ENCODE measurements around the gene ENPP3. TPM values are rescaled to one million over a fixed set of nuclear protein-coding genes. Genes with fewer than 3 reads are reported as not detected.

ENPP3 gene
- polyA plus RNA-seq, 3 donors, result not detected

- intact Hi-C loops (cut with micrococcal nuclease), result no loop called here
- no peaks in the 10 kb centered on the region for H3K79me2 ChIP-seq (ENCODE audit: insufficient read depth, low read length)
- no peaks in the 10 kb centered on the region for H3K27me3 ChIP-seq (ENCODE audit: control insufficient read depth in 2 of 2, insufficient read depth in 2 of 2, low read length in 2 of 2)
- Mint-ChIP-seq H3K4me3 (no peak overlapping the region), H3K27ac (no peak overlapping the region), H3K27me3 (ENCODE audit: low read depth in 3 of 3) (peaks cover 2 to 4% (median 3%) of the 10 kb centered on the region in 3 donors), H3K4me1 (no peaks in the 10 kb centered on the region), H3K9me3 (peaks cover 0 to 2% (median 0%) of the 10 kb centered on the region in 7 donors), H3K36me3 (no peaks in the 10 kb centered on the region)
- DNase-seq, result no peak
- H4K20me1 ChIP-seq (ENCODE audit: insufficient read depth, low read length), result no peaks in the 10 kb centered on the region
- no peak overlapping the region for H3K27ac ChIP-seq (ENCODE audit: low read depth in 1 of 2, low read length in 2 of 2)
- H3K36me3 ChIP-seq (replicated peaks in 1 of 2; ENCODE audit: control insufficient read depth in 1 of 2, insufficient read depth in 2 of 2, low read length in 2 of 2), result no peaks in the 10 kb centered on the region
- 80% methylated on average over 1 of the region's 2 CpGs for WGBS (ENCODE audit: insufficient coverage)
- no peak overlapping the region for H3K4me3 ChIP-seq (replicated peaks in 1 of 3; ENCODE audit: low read depth in 2 of 3, low read length in 3 of 3)
- no peak overlapping the region for H3K9ac ChIP-seq (ENCODE audit: insufficient read depth, low read length, poor library complexity, severe bottlenecking)
- no peak for TF ChIP-seq CTCF (IDR thresholded peaks at IDR 0.05)
- H3K4me2 ChIP-seq (replicated peaks; ENCODE audit: extremely low read depth, low read length, poor library complexity, severe bottlenecking), result no peak overlapping the region
- H3K9me3 ChIP-seq (replicated peaks in 1 of 2; ENCODE audit: control insufficient read depth in 1 of 2, insufficient read depth in 1 of 2, low read length in 2 of 2), result no peaks in the 10 kb centered on the region
- H2AFZ ChIP-seq (ENCODE audit: insufficient read depth, low read depth, low read length, poor library complexity, severe bottlenecking), result no peak overlapping the region
- H3K4me1 ChIP-seq (ENCODE audit: control insufficient read depth in 1 of 2, insufficient read depth in 2 of 2, low read length in 2 of 2), result no peaks in the 10 kb centered on the region
Measured at GRCh38 chr6:131640100-131640499, 3.0 kb downstream of the ENPP3 start.

GRCh38 chr6:131640576-131640975 lies 3.5 kb downstream of the ENPP3 start:
- no peak for TF ChIP-seq CTCF (IDR thresholded peaks at IDR 0.05)
- Histone ChIP-seq H3K27ac (ENCODE audit: low read depth in 1 of 2, low read length in 2 of 2) (no peak overlapping the region), H3K9ac (ENCODE audit: insufficient read depth, low read length, poor library complexity, severe bottlenecking) (no peak overlapping the region), H2AFZ (ENCODE audit: insufficient read depth, low read depth, low read length, poor library complexity, severe bottlenecking) (no peak overlapping the region), H3K27me3 (ENCODE audit: control insufficient read depth in 2 of 2, insufficient read depth in 2 of 2, low read length in 2 of 2) (no peaks in the 10 kb centered on the region), H3K4me2 (replicated peaks; ENCODE audit: extremely low read depth, low read length, poor library complexity, severe bottlenecking) (no peak overlapping the region), H3K79me2 (ENCODE audit: insufficient read depth, low read length) (no peaks in the 10 kb centered on the region), H3K9me3 (replicated peaks in 1 of 2; ENCODE audit: control insufficient read depth in 1 of 2, insufficient read depth in 1 of 2, low read length in 2 of 2) (no peaks in the 10 kb centered on the region), H3K4me3 (replicated peaks in 1 of 3; ENCODE audit: low read depth in 2 of 3, low read length in 3 of 3) (no peak overlapping the region), H4K20me1 (ENCODE audit: insufficient read depth, low read length) (no peaks in the 10 kb centered on the region), H3K36me3 (replicated peaks in 1 of 2; ENCODE audit: control insufficient read depth in 1 of 2, insufficient read depth in 2 of 2, low read length in 2 of 2) (no peaks in the 10 kb centered on the region), H3K4me1 (ENCODE audit: control insufficient read depth in 1 of 2, insufficient read depth in 2 of 2, low read length in 2 of 2) (no peaks in the 10 kb centered on the region)
- no CpG with 5 or more reads among the region's 3 CpGs for WGBS (ENCODE audit: insufficient coverage)
- no peaks in the 10 kb centered on the region for H3K4me1 Mint-ChIP-seq
- intact Hi-C loops (cut with micrococcal nuclease), result no loop called here
- H3K27me3 Mint-ChIP-seq (ENCODE audit: low read depth in 3 of 3), result peaks cover 2 to 3% (median 3%) of the 10 kb centered on the region in 3 donors
- no peak overlapping the region for H3K4me3 Mint-ChIP-seq
- H3K9me3 Mint-ChIP-seq, result peaks cover 0 to 2% (median 0%) of the 10 kb centered on the region in 7 donors
- no peak overlapping the region for H3K27ac Mint-ChIP-seq
- H3K36me3 Mint-ChIP-seq, result no peaks in the 10 kb centered on the region
- no peak for DNase-seq

All from CD14-positive monocyte (primary cell).